NB4 (cell line): ENCODE measurements around the gene SLC5A4.

ENCODE experiments used
- MYC ChIP-seq: IDR thresholded peaks from 2 replicates; pipeline ENCODE4 v1.6.1; 2011; ENCODE audit warnings: low read depth, low read length
- POLR2A ChIP-seq: IDR thresholded peaks from 2 replicates; pipeline ENCODE4 v1.6.1; 2011; ENCODE audit warnings: mild to moderate bottlenecking; ENCODE audit not compliant: insufficient read length; ENCODE audit errors: extremely low read depth
- TF ChIP-seq, protein P1 (sequence below): IDR thresholded peaks from one replicate; pipeline ENCODE4 v1.5.1; 2012; ENCODE audit warnings: low read depth, low read length
- TF ChIP-seq, protein P2 (sequence below): IDR thresholded peaks from 2 replicates; pipeline ENCODE4 v1.6.1; 2011; ENCODE audit warnings: low read depth, low read length

DNA sequence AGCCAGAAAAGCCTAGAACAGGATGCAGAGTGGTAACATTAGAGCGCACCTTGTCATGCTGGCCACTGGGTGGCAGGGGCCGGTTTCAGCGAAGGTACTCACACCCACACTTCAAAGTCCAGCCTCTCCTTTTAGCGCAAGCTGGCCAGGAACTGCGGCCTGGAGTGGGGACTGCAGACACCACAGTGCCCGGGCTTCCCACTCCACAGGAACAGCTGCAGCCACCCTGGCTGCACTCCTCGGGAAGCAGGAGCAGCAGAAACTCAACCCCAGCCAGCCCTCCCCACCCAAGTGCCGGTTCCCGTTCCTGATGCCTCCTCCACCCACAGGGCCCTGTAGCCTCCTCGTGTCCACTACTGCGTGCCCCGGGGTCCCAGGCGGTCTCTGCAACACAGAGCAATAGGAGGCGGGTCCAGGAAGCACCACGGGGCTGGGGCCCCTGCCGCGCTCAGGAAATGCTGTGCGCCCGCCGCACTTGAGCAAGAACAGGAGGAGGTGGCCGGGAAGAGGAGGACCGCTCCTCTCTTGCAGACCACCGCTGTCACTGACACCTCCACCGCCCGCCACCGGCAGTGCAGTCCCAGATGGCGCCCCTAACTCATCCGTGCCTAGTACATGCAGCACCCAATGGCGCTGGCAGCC, 52.5 kb downstream of the SLC5A4 start:
- no peak for TF ChIP-seq POLR2A
- TF ChIP-seq, protein P1, sequence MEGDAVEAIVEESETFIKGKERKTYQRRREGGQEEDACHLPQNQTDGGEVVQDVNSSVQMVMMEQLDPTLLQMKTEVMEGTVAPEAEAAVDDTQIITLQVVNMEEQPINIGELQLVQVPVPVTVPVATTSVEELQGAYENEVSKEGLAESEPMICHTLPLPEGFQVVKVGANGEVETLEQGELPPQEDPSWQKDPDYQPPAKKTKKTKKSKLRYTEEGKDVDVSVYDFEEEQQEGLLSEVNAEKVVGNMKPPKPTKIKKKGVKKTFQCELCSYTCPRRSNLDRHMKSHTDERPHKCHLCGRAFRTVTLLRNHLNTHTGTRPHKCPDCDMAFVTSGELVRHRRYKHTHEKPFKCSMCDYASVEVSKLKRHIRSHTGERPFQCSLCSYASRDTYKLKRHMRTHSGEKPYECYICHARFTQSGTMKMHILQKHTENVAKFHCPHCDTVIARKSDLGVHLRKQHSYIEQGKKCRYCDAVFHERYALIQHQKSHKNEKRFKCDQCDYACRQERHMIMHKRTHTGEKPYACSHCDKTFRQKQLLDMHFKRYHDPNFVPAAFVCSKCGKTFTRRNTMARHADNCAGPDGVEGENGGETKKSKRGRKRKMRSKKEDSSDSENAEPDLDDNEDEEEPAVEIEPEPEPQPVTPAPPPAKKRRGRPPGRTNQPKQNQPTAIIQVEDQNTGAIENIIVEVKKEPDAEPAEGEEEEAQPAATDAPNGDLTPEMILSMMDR: peak; percentile 56
- no peak for TF ChIP-seq MYC
- TF ChIP-seq, protein P2, sequence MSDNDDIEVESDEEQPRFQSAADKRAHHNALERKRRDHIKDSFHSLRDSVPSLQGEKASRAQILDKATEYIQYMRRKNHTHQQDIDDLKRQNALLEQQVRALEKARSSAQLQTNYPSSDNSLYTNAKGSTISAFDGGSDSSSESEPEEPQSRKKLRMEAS: no peak
